Measurements from ENCODE around the gene TNFAIP2. TPM values are rescaled to one million over a fixed set of nuclear protein-coding genes. Genes with fewer than 3 reads are reported as not detected.

The TNFAIP2 gene
- polyA plus RNA-seq: 21.0 TPM
- long read RNA-seq, donor 1: 0 reads
- long read RNA-seq, donor 2: 0 reads
- long read RNA-seq, donor 3: 0 reads
- long read RNA-seq, donor 4: 0 reads
- long read RNA-seq, donor 5, full-length matches to known transcripts: 1 of 40 reads
- long read RNA-seq, donor 5, partial matches to known transcripts: 39 of 40 reads
- long read RNA-seq, donor 5, other reads (novel, unspliced or antisense): 0 of 40 reads
- long read RNA-seq, donor 6: 0 reads
- long read RNA-seq, donor 7, full-length matches to known transcripts: 1 of 1 reads
- long read RNA-seq, donor 7, partial matches to known transcripts: 0 of 1 reads
- long read RNA-seq, donor 7, other reads (novel, unspliced or antisense): 0 of 1 reads
- long read RNA-seq, donor 8, full-length matches to known transcripts: 1 of 1 reads
- long read RNA-seq, donor 8, partial matches to known transcripts: 0 of 1 reads
- long read RNA-seq, donor 8, other reads (novel, unspliced or antisense): 0 of 1 reads
- long read RNA-seq, donor 9, partial matches to known transcripts: 20 of 20 reads
- long read RNA-seq, donor 9, other reads (novel, unspliced or antisense): 0 of 20 reads
- long read RNA-seq, donor 10: 0 reads
- long read RNA-seq, donor 11, partial matches to known transcripts: 15 of 15 reads
- long read RNA-seq, donor 11, other reads (novel, unspliced or antisense): 0 of 15 reads

DNA sequence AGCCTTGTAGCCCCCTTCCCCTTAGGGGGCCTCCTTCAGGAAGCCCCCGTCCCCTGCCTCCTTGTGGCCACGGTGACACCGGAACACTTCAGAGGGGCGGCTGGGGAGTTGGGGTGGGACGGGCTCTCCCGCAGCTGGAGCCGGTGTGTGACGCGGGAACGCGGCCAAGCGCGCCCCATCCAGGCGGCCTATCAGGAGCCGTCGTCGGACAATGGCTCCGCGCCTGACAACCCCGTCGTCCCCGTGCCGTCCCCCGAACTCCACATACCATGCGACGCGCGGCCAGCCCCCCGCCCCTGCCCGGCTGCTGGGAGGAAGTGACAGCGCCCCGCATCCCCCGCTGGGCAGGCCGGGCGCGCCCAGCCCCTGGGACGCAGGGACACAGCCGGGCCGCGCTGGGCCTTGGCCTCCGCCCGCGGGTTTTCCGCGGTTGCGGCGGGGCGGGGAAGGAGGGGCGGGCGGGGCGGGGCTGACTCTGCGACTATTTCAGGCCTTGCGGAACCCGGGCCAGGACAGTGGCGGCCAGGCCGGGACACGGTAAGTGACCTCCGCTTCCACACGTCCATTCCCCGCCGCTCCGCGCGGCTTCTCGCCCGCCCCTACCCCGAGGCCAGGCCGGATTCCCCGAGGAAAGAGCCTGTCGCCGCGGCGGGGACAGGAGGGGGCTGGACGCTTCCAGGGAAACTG is at the start of gene TNFAIP2:
Gene TNFAIP2, plus strand, starts transcription at position 515 of the 687 bp plus-strand sequence. CDS start 2,997 bp downstream, outside the sequence.
- WGBS (ENCODE audit: insufficient coverage, low lambda C conversion rate): no CpG with 5 or more reads among the region's 74 CpGs
- H3K9me3 ChIP-seq (ENCODE audit: control insufficient read depth, low read depth, low read length): peaks cover 7% of the 10 kb centered on the region
- peaks cover 30% of the 10 kb centered on the region for H3K4me1 ChIP-seq (ENCODE audit: control insufficient read depth, insufficient read depth, low read length)
- H3K27ac ChIP-seq (ENCODE audit: low read length): peak within 1 kb of the TSS; percentile 52
- peak in 1 of 2 donors; percentile 45 for DNase-seq
- H3K27me3 ChIP-seq (ENCODE audit: control insufficient read depth, insufficient read depth, low read length): peaks cover 50% of the 10 kb centered on the region
- peak within 1 kb of the TSS; percentile 28 for H3K4me3 ChIP-seq (ENCODE audit: low read length)
- no peaks in the 10 kb centered on the region for H3K36me3 ChIP-seq (ENCODE audit: control insufficient read depth, insufficient read depth, low read length)

- WGBS (ENCODE audit: insufficient coverage, low lambda C conversion rate): no CpG with 5 or more reads among the region's 21 CpGs
- H3K36me3 ChIP-seq (ENCODE audit: control insufficient read depth, insufficient read depth, low read length): no peaks in the 10 kb centered on the region
- no peak overlapping the region for H3K4me3 ChIP-seq (ENCODE audit: low read length)
- peak in 1 of 2 donors; percentile 28 for DNase-seq
- peaks cover 8% of the 10 kb centered on the region for H3K9me3 ChIP-seq (ENCODE audit: control insufficient read depth, low read depth, low read length)
- peaks cover 28% of the 10 kb centered on the region for H3K4me1 ChIP-seq (ENCODE audit: control insufficient read depth, insufficient read depth, low read length)
- no peaks in the 10 kb centered on the region for H3K27me3 ChIP-seq (ENCODE audit: control insufficient read depth, insufficient read depth, low read length)
- H3K27ac ChIP-seq (ENCODE audit: low read length): no peak overlapping the region
Observed at GRCh38 chr14:103073876-103074728, 49.2 kb upstream of the TNFAIP2 start.

GRCh38 chr14:103074729-103075367 is 48.4 kb upstream of the TNFAIP2 start:
- no CpG with 5 or more reads among the region's 21 CpGs for WGBS (ENCODE audit: insufficient coverage, low lambda C conversion rate)
- peak overlapping the region; percentile 45 for H3K4me3 ChIP-seq (ENCODE audit: low read length)
- DNase-seq: peak in 1 of 2 donors; percentile 58
- H3K27me3 ChIP-seq (ENCODE audit: control insufficient read depth, insufficient read depth, low read length): no peaks in the 10 kb centered on the region
- no peaks in the 10 kb centered on the region for H3K36me3 ChIP-seq (ENCODE audit: control insufficient read depth, insufficient read depth, low read length)
- H3K27ac ChIP-seq (ENCODE audit: low read length): no peak overlapping the region
- peaks cover 8% of the 10 kb centered on the region for H3K9me3 ChIP-seq (ENCODE audit: control insufficient read depth, low read depth, low read length)
- H3K4me1 ChIP-seq (ENCODE audit: control insufficient read depth, insufficient read depth, low read length): peaks cover 28% of the 10 kb centered on the region

DNA sequence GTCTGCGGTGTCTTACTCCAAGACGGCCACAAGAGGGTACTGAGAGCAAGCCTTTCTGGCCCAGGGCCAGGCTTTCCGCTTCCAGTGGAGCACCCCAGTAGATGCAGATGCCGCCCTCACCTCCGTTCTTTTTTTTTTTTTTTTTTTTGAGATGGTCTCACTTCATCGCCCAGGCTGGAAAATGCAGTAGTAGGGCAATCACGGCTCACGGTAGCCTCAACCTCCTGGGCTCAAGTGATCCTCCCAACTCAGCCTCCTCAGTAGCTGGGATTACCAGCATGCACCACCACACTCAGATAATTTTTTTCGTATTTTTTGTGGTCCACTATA is 44.9 kb upstream of the TNFAIP2 start:
- Histone ChIP-seq H3K36me3 (ENCODE audit: control insufficient read depth, insufficient read depth, low read length) (no peaks in the 10 kb centered on the region), H3K4me3 (ENCODE audit: low read length) (no peak overlapping the region), H3K4me1 (ENCODE audit: control insufficient read depth, insufficient read depth, low read length) (peaks cover 18% of the 10 kb centered on the region), H3K9me3 (ENCODE audit: control insufficient read depth, low read depth, low read length) (peaks cover 13% of the 10 kb centered on the region), H3K27ac (ENCODE audit: low read length) (no peak overlapping the region), H3K27me3 (ENCODE audit: control insufficient read depth, insufficient read depth, low read length) (peaks cover 13% of the 10 kb centered on the region)
- peak; percentile 72 to 78 for DNase-seq
- no CpG with 5 or more reads among the region's 9 CpGs for WGBS (ENCODE audit: insufficient coverage, low lambda C conversion rate)

DNA sequence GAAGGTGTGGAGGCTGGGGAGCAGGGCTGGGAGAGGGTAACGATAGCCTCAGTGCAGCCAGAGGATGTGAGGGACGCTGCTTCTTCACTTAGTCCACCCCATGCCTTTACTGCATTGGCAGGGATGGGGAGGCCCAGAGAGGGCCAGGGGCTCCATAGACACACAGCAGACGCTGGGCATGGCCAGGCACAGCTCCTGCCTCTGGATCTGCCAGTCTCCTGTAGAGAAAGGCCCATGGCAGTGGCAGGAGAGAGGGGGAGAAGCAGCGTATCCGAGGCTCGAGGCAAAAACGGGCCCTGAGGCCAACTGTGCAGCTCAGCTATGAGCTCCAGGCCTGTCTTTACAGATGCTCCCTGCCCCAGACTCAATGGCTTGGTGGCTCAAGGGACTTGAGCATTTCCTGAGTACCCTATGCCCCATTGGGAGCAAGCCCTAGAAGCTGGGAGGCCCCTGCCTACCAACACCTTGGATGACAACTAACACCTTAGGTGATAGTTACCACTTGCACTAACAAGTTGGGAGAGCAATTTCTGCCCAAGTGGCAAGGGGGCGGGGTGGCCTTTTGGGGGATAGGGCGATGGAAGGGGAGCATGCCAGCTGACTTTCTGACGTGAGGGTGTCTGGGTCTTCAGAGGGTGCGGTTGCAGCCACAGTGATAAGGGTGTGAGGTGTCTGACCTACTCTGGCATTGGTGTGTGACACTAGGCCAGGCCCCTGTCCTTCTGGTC is 44.2 kb upstream of the TNFAIP2 start:
- WGBS (ENCODE audit: insufficient coverage, low lambda C conversion rate): no CpG with 5 or more reads among the region's 11 CpGs
- Histone ChIP-seq H3K27ac (ENCODE audit: low read length) (no peak overlapping the region), H3K4me3 (ENCODE audit: low read length) (no peak overlapping the region), H3K9me3 (ENCODE audit: control insufficient read depth, low read depth, low read length) (peaks cover 13% of the 10 kb centered on the region), H3K4me1 (ENCODE audit: control insufficient read depth, insufficient read depth, low read length) (peaks cover 13% of the 10 kb centered on the region), H3K27me3 (ENCODE audit: control insufficient read depth, insufficient read depth, low read length) (peaks cover 19% of the 10 kb centered on the region), H3K36me3 (ENCODE audit: control insufficient read depth, insufficient read depth, low read length) (no peaks in the 10 kb centered on the region)
- no peak for DNase-seq

DNA sequence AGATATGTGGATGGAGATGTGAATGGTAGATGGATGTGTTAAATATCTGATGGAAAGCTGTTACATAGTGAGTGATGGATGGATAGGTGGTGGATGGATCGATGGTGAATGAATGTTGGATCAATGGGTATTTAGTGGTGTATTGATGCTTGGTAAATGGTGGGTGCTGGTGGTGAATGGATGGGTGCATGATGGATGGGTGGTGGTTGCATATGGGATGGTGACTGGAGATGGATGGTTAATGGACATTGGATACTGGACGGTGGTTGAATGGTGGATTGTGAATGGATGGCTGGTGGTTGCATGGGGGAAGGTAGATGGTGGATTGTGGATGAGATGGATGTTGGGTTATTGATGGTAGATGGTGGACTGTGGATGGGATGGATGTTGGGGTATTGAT is 41.3 kb upstream of the TNFAIP2 start:
- DNase-seq: no peak
- Histone ChIP-seq H3K4me3 (ENCODE audit: low read length) (no peak overlapping the region), H3K9me3 (ENCODE audit: control insufficient read depth, low read depth, low read length) (peaks cover 16% of the 10 kb centered on the region), H3K27me3 (ENCODE audit: control insufficient read depth, insufficient read depth, low read length) (peaks cover 34% of the 10 kb centered on the region), H3K27ac (ENCODE audit: low read length) (no peak overlapping the region), H3K4me1 (ENCODE audit: control insufficient read depth, insufficient read depth, low read length) (no peaks in the 10 kb centered on the region), H3K36me3 (ENCODE audit: control insufficient read depth, insufficient read depth, low read length) (no peaks in the 10 kb centered on the region)
- no CpG with 5 or more reads among the region's 2 CpGs for WGBS (ENCODE audit: insufficient coverage, low lambda C conversion rate)

DNA sequence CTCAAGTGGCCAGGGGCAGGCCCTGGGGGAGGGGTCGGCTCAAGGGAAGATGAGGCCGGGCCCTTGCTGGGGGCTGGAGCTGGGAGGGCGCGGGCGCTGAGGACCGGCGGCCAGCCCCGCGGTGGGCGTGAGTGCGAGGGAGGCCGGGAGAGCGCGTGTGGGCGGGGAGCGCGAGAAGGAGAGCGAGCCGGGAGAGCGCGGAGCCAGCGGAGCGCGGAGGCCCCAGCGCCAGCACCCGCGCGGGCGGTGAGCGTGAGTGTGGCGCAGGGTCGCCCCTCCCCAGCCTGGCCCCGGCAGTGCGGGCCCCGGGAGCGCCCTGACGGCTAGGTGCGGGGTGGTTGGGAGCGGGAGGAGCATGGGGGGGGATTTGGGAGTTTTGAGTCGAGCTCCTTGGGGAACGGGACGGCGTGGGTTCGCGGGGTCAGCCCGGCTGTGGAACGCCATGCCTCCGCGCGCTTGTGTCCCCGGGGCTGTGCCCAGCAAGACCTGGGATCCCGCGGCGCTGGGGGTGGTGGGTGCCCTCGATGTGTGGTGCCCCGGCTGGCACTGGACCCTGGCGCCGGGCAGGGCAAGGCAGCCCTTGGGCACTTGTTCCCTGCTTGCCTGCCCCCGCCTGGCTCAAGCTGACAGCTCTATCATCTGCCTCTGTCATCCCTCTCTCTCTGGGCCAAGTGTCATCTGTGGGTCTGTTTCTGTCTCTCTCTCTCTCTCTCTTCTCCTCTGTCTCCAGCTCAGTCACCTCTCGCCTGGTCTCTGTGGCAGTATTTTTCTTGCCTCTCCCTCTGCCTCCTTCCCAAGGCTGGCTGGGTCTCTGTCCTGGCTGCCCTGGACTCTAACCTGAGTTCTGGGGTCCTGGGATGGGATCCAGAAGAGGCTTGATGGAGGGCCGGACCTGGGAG is 39.0 kb upstream of the TNFAIP2 start, which contains the start of gene LBHD2:
Gene LBHD2, plus strand, starts transcription at position 190 of the 899 bp plus-strand sequence. CDS start 1,803 bp downstream, outside the sequence.
- Histone ChIP-seq H3K27ac (ENCODE audit: low read length) (no peak within 1 kb of the TSS), H3K4me1 (ENCODE audit: control insufficient read depth, insufficient read depth, low read length) (no peaks in the 10 kb centered on the region), H3K4me3 (ENCODE audit: low read length) (no peak within 1 kb of the TSS), H3K27me3 (ENCODE audit: control insufficient read depth, insufficient read depth, low read length) (peaks cover 34% of the 10 kb centered on the region), H3K36me3 (ENCODE audit: control insufficient read depth, insufficient read depth, low read length) (no peaks in the 10 kb centered on the region), H3K9me3 (ENCODE audit: control insufficient read depth, low read depth, low read length) (peaks cover 8% of the 10 kb centered on the region)
- 80% methylated on average over 1 of the region's 61 CpGs for WGBS (ENCODE audit: insufficient coverage, low lambda C conversion rate)
- no peak for DNase-seq

- H3K9me3 ChIP-seq (ENCODE audit: control insufficient read depth, low read depth, low read length): peaks cover 8% of the 10 kb centered on the region
- H3K36me3 ChIP-seq (ENCODE audit: control insufficient read depth, insufficient read depth, low read length): no peaks in the 10 kb centered on the region
- no CpG with 5 or more reads among the region's 24 CpGs for WGBS (ENCODE audit: insufficient coverage, low lambda C conversion rate)
- no peak for DNase-seq
- H3K27me3 ChIP-seq (ENCODE audit: control insufficient read depth, insufficient read depth, low read length): peaks cover 36% of the 10 kb centered on the region
- H3K4me1 ChIP-seq (ENCODE audit: control insufficient read depth, insufficient read depth, low read length): no peaks in the 10 kb centered on the region
- no peak overlapping the region for H3K27ac ChIP-seq (ENCODE audit: low read length)
- no peak overlapping the region for H3K4me3 ChIP-seq (ENCODE audit: low read length)
Observed at GRCh38 chr14:103085106-103086091, 37.9 kb upstream of the TNFAIP2 start.

Data from large intestine (tissue), 12 donors.